Fibroblast of lung (primary cell): ENCODE results near the gene SREBF2. TPM values are rescaled to one million over a fixed set of nuclear protein-coding genes. Genes with fewer than 3 reads are reported as not detected.

ENCODE experiments used
- DNase-seq, 2 donors: peaks; one replicate each; pipeline versions ENCODE4 v3.0.0 to v3.0.0-alpha.2; 2010; ENCODE audit warnings: low read depth in 2 of 2
- H2AFZ ChIP-seq: 2 replicates; pipeline ENCODE4 v1.5.1; 2012; ENCODE audit warnings: low read length, control low read depth, inconsistent platforms
- H3K27ac ChIP-seq: 2 replicates; pipeline ENCODE4 v1.5.1; 2011; ENCODE audit warnings: low read length, control low read depth; ENCODE audit not compliant: insufficient read depth
- H3K27me3 ChIP-seq: 2 replicates; pipeline ENCODE4 v1.5.1; 2011; ENCODE audit warnings: mild to moderate bottlenecking, low read length; ENCODE audit not compliant: control insufficient read depth, insufficient read depth
- H3K36me3 ChIP-seq: 2 replicates; pipeline ENCODE4 v1.5.1; 2011; ENCODE audit warnings: low read length; ENCODE audit not compliant: control insufficient read depth, insufficient read depth
- H3K4me1 ChIP-seq: 2 replicates; pipeline ENCODE4 v1.5.1; 2011; ENCODE audit warnings: low read length; ENCODE audit not compliant: control insufficient read depth, insufficient read depth; ENCODE audit errors: extremely low read depth
- H3K4me2 ChIP-seq: 2 replicates; pipeline ENCODE4 v1.5.1; 2011; ENCODE audit warnings: low read length, control low read depth; ENCODE audit not compliant: insufficient read depth; ENCODE audit errors: extremely low read depth
- H3K4me3 ChIP-seq, 4 experiments: fragments of 200-600 bp in 1 of 4; sonication (generic) in 1 of 4; replicated peaks in 1 of 4; 2 replicates each; pipeline ENCODE4 v1.5.1; 2011 to 2016; ENCODE audit warnings: low read length in 4 of 4, low read depth in 3 of 4, mild to moderate bottlenecking in 3 of 4, control low read depth in 2 of 4, inconsistent platforms in 1 of 4, mixed read lengths in 1 of 4; ENCODE audit not compliant: insufficient read depth in 1 of 4; ENCODE audit errors: control extremely low read depth in 1 of 4
- H3K79me2 ChIP-seq: 2 replicates; pipeline ENCODE4 v1.5.1; 2012; ENCODE audit warnings: mild to moderate bottlenecking, low read length, inconsistent platforms; ENCODE audit not compliant: control insufficient read depth, insufficient read depth
- H3K9ac ChIP-seq: 2 replicates; pipeline ENCODE4 v1.5.1; 2011; ENCODE audit warnings: mild to moderate bottlenecking, low read length, control low read depth; ENCODE audit not compliant: insufficient read depth
- H3K9me3 ChIP-seq: 2 replicates; pipeline ENCODE4 v1.5.1; 2012; ENCODE audit warnings: low read depth, low read length; ENCODE audit not compliant: control insufficient read depth, insufficient read depth
- H4K20me1 ChIP-seq: 2 replicates; pipeline ENCODE4 v1.5.1; 2011; ENCODE audit warnings: low read length; ENCODE audit not compliant: control insufficient read depth, insufficient read depth; ENCODE audit errors: extremely low read depth
- EZH2 ChIP-seq: IDR thresholded peaks from 2 replicates; pipeline ENCODE4 v1.5.1; 2012; ENCODE audit warnings: low read length, control low read depth, mild to moderate bottlenecking; ENCODE audit errors: missing control alignments
- polyA plus RNA-seq, 2 donors: library from polyadenylated mRNA; depleted of rRNA in 1 of 2; stranded (reverse) in 1 of 2; unstranded in 1 of 2; fragments of >200 nt; gene quantifications; 2 replicates each; pipeline ENCODE4 v1.2.1, GENCODE V29; 2011 to 2012; ENCODE audit warnings: missing spikeins in 1 of 2
- total RNA-seq: library from RNA; depleted of rRNA; stranded (reverse); fragments of >200 nt; gene quantifications from 2 replicates; pipeline ENCODE4 v1.2.1, GENCODE V29; 2014
- TF ChIP-seq, protein P1 (sequence below), 2 donors: IDR thresholded peaks in 1 of 2; conservative IDR thresholded peaks in 1 of 2; 1 replicate in 1 of 2; 2 replicates in 1 of 2; pipeline ENCODE4 v1.5.1; 2011 to 2012; ENCODE audit warnings: low read length in 2 of 2, control low read depth in 1 of 2, inconsistent platforms in 1 of 2, low read depth in 1 of 2, mild to moderate bottlenecking in 1 of 2

SREBF2 gene
- total and polyA plus RNA-seq, 2 donors (not counting 1 experiment from before 2014, with no cell fraction given) = 51.7 to 103 TPM

DNA sequence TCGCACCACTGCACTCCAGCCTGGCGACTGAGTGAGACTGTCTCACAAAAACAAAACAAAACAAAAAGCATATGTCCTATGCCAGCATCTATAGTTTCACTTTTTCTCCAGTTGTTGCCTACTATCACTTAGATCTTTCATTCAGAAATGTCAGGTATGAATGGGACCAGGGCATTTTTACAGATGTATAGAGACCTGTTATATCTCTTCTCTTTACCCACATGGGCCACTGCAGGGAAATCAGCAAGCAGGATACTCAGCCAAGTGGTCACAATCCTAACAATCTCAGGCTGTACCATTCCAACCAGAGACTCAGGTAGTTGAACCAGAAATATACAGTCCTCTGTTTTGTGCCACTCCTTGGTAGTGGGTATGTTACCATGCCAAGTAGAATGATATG is 16.0 kb upstream of the SREBF2 start:
- no peaks in the 10 kb centered on the region for H3K4me1 ChIP-seq
- H2AFZ ChIP-seq = no peak overlapping the region
- no peaks in the 10 kb centered on the region for H4K20me1 ChIP-seq
- H3K4me2 ChIP-seq = no peak overlapping the region
- H3K9me3 ChIP-seq = no peaks in the 10 kb centered on the region
- peaks cover 2% of the 10 kb centered on the region for H3K36me3 ChIP-seq
- H3K27me3 ChIP-seq = no peaks in the 10 kb centered on the region
- no peak overlapping the region for H3K4me3 ChIP-seq
- H3K27ac ChIP-seq = no peak overlapping the region
- no peak for DNase-seq
- H3K79me2 ChIP-seq = no peaks in the 10 kb centered on the region
- TF ChIP-seq, protein P1, sequence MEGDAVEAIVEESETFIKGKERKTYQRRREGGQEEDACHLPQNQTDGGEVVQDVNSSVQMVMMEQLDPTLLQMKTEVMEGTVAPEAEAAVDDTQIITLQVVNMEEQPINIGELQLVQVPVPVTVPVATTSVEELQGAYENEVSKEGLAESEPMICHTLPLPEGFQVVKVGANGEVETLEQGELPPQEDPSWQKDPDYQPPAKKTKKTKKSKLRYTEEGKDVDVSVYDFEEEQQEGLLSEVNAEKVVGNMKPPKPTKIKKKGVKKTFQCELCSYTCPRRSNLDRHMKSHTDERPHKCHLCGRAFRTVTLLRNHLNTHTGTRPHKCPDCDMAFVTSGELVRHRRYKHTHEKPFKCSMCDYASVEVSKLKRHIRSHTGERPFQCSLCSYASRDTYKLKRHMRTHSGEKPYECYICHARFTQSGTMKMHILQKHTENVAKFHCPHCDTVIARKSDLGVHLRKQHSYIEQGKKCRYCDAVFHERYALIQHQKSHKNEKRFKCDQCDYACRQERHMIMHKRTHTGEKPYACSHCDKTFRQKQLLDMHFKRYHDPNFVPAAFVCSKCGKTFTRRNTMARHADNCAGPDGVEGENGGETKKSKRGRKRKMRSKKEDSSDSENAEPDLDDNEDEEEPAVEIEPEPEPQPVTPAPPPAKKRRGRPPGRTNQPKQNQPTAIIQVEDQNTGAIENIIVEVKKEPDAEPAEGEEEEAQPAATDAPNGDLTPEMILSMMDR (conservative IDR thresholded peaks at IDR 0.05 in 1 of 2, IDR thresholded peaks at IDR 0.05 in 1 of 2; ENCODE audit: low read depth in 1 of 2, low read length in 2 of 2) = no peak
- no peak for TF ChIP-seq EZH2
- H3K9ac ChIP-seq = no peak overlapping the region

DNA sequence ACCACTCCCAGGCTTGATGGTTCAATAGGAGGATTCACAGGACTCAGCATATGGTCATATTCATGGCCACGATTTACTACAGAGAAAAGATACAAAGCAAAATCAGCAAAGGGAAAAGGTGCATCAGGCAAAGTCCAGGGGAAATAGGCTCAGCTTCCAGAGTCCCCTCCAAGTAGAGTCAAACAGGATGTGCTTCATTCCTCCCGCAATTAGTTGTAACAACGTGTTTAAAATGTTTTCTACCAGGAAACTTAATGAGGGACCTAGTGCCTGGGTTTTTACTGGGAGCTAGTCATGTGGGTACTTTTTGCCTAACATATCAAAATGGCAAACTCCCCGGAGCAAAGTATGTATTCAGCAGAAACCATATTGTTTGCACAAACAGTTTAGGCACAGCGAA is 14.9 kb upstream of the SREBF2 start:
- H2AFZ ChIP-seq = no peak overlapping the region
- no peaks in the 10 kb centered on the region for H3K4me1 ChIP-seq
- H4K20me1 ChIP-seq = no peaks in the 10 kb centered on the region
- H3K9ac ChIP-seq = no peak overlapping the region
- H3K36me3 ChIP-seq = peaks cover 2% of the 10 kb centered on the region
- no peaks in the 10 kb centered on the region for H3K9me3 ChIP-seq
- no peak overlapping the region for H3K27ac ChIP-seq
- TF ChIP-seq, protein P1 (conservative IDR thresholded peaks at IDR 0.05 in 1 of 2, IDR thresholded peaks at IDR 0.05 in 1 of 2; ENCODE audit: low read depth in 1 of 2, low read length in 2 of 2) = no peak
- TF ChIP-seq EZH2 = no peak
- no peaks in the 10 kb centered on the region for H3K79me2 ChIP-seq
- H3K4me2 ChIP-seq = no peak overlapping the region
- H3K27me3 ChIP-seq = no peaks in the 10 kb centered on the region
- no peak overlapping the region for H3K4me3 ChIP-seq
- DNase-seq = no peak

DNA sequence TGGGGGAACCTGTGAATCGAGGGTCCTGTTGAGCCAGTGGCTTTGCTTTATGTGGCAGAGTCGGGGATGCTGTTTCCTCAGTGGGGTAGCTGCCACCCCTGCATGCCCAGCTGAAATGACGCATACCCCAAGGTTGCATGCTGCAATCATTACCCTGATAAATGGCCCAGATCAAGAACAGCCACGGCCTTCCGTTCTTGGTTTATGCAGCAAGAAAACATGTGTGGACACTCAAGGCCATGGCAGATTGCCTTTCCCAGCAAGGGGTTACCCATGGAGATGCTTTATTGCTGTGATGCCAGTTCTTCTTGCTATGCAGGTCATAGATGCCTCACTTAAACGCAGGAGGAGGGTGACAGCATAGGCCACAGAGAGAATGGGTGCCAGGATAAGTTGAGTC is 14.3 kb upstream of the SREBF2 start:
- no peaks in the 10 kb centered on the region for H3K27me3 ChIP-seq
- H3K36me3 ChIP-seq = no peaks in the 10 kb centered on the region
- H3K79me2 ChIP-seq = no peaks in the 10 kb centered on the region
- H3K9ac ChIP-seq = no peak overlapping the region
- no peak overlapping the region for H3K4me3 ChIP-seq
- no peaks in the 10 kb centered on the region for H3K9me3 ChIP-seq
- no peaks in the 10 kb centered on the region for H4K20me1 ChIP-seq
- no peak overlapping the region for H3K27ac ChIP-seq
- no peaks in the 10 kb centered on the region for H3K4me1 ChIP-seq
- TF ChIP-seq, protein P1 (conservative IDR thresholded peaks at IDR 0.05 in 1 of 2, IDR thresholded peaks at IDR 0.05 in 1 of 2; ENCODE audit: low read depth in 1 of 2, low read length in 2 of 2) = no peak
- TF ChIP-seq EZH2 = no peak
- H2AFZ ChIP-seq = no peak overlapping the region
- no peak for DNase-seq
- no peak overlapping the region for H3K4me2 ChIP-seq
